Measurements from ENCODE around the gene AFF3. TPM values are rescaled to one million over a fixed set of nuclear protein-coding genes. Genes with fewer than 3 reads are reported as not detected.

AFF3 gene
- total RNA-seq, 1 experiment from 2014 or later: 0.05 TPM

- intact Hi-C loops (cut with micrococcal nuclease; ENCODE audit: unreplicated experiment): no loop called here
- CTCF ChIA-PET: no interaction called here
- H3K36me3 Mint-ChIP-seq (ENCODE audit: insufficient read depth, unreplicated experiment): no peaks in the 10 kb centered on the region
- BruUV-seq (replicated peaks): no TSS peak
- no peaks in the 10 kb centered on the region for H3K4me1 ChIP-seq
- H3K4me1 Mint-ChIP-seq (ENCODE audit: low read depth, unreplicated experiment): no peaks in the 10 kb centered on the region
- H3K27me3 Mint-ChIP-seq (ENCODE audit: insufficient read depth, unreplicated experiment): peaks cover 4% of the 10 kb centered on the region
- no peaks in the 10 kb centered on the region for H3K27me3 ChIP-seq (replicated peaks; ENCODE audit: control insufficient read depth, insufficient read depth, low read length)
- H3K4me3 Mint-ChIP-seq (ENCODE audit: unreplicated experiment): no peak overlapping the region
- no peak overlapping the region for H3K4me3 ChIP-seq (ENCODE audit: low read depth, low read length)
- no peaks in the 10 kb centered on the region for H3K9me3 ChIP-seq
- POLR2A ChIA-PET: no interaction called here
- H3K9me3 Mint-ChIP-seq (ENCODE audit: unreplicated experiment): no peaks in the 10 kb centered on the region
- H3K36me3 ChIP-seq (ENCODE audit: control insufficient read depth, insufficient read depth, low read length): no peaks in the 10 kb centered on the region
- no peak for TF ChIP-seq CTCF (IDR thresholded peaks at IDR 0.05; ENCODE audit: insufficient read depth in 1 of 2, low read depth in 1 of 2, low read length in 1 of 2, severe bottlenecking in 1 of 2, unreplicated experiment in 1 of 2)
- no peak overlapping the region for H3K27ac Mint-ChIP-seq (ENCODE audit: unreplicated experiment)
- no peak for DNase-seq
These were observed 157.4 kb downstream of the AFF3 start for GRCh38 chr2:99984799-99985515.

GRCh38 chr2:99982744-99983143 is 159.6 kb downstream of the AFF3 start:
- intact Hi-C loops (cut with micrococcal nuclease; ENCODE audit: unreplicated experiment): no loop called here
- Histone ChIP-seq H3K4me3 (ENCODE audit: low read depth, low read length) (no peak overlapping the region), H3K27me3 (replicated peaks; ENCODE audit: control insufficient read depth, insufficient read depth, low read length) (no peaks in the 10 kb centered on the region), H3K36me3 (ENCODE audit: control insufficient read depth, insufficient read depth, low read length) (no peaks in the 10 kb centered on the region), H3K9me3 (no peaks in the 10 kb centered on the region), H3K4me1 (no peaks in the 10 kb centered on the region)
- Mint-ChIP-seq H3K27me3 (ENCODE audit: insufficient read depth, unreplicated experiment) (peaks cover 4% of the 10 kb centered on the region), H3K4me1 (ENCODE audit: low read depth, unreplicated experiment) (no peaks in the 10 kb centered on the region), H3K27ac (ENCODE audit: unreplicated experiment) (no peak overlapping the region), H3K9me3 (ENCODE audit: unreplicated experiment) (no peaks in the 10 kb centered on the region), H3K36me3 (ENCODE audit: insufficient read depth, unreplicated experiment) (no peaks in the 10 kb centered on the region), H3K4me3 (ENCODE audit: unreplicated experiment) (no peak overlapping the region)
- ChIA-PET POLR2A (no interaction called here), CTCF (no interaction called here)
- no peak for DNase-seq
- TF ChIP-seq CTCF (IDR thresholded peaks at IDR 0.05; ENCODE audit: insufficient read depth in 1 of 2, low read depth in 1 of 2, low read length in 1 of 2, severe bottlenecking in 1 of 2, unreplicated experiment in 1 of 2): no peak
- no TSS peak for BruUV-seq (replicated peaks)

- BruUV-seq (replicated peaks): no TSS peak
- POLR2A ChIA-PET: no interaction called here
These were observed 160.6 kb downstream of the AFF3 start for GRCh38 chr2:99981840-99982239.

More at GRCh38 chr2:99981840-99982239, 160.6 kb downstream of the AFF3 start:
- DNase-seq: no peak
- H3K27me3 Mint-ChIP-seq (ENCODE audit: insufficient read depth, unreplicated experiment): peaks cover 4% of the 10 kb centered on the region
- Histone ChIP-seq H3K36me3 (ENCODE audit: control insufficient read depth, insufficient read depth, low read length) (no peaks in the 10 kb centered on the region), H3K9me3 (no peaks in the 10 kb centered on the region), H3K4me1 (no peaks in the 10 kb centered on the region), H3K27me3 (replicated peaks; ENCODE audit: control insufficient read depth, insufficient read depth, low read length) (no peaks in the 10 kb centered on the region), H3K4me3 (ENCODE audit: low read depth, low read length) (no peak overlapping the region)
- TF ChIP-seq CTCF (IDR thresholded peaks at IDR 0.05; ENCODE audit: insufficient read depth in 1 of 2, low read depth in 1 of 2, low read length in 1 of 2, severe bottlenecking in 1 of 2, unreplicated experiment in 1 of 2): no peak
- no peaks in the 10 kb centered on the region for H3K36me3 Mint-ChIP-seq (ENCODE audit: insufficient read depth, unreplicated experiment)
- H3K27ac Mint-ChIP-seq (ENCODE audit: unreplicated experiment): no peak overlapping the region
- CTCF ChIA-PET: no interaction called here
- H3K4me1 Mint-ChIP-seq (ENCODE audit: low read depth, unreplicated experiment): no peaks in the 10 kb centered on the region
- no peak overlapping the region for H3K4me3 Mint-ChIP-seq (ENCODE audit: unreplicated experiment)
- intact Hi-C loops (cut with micrococcal nuclease; ENCODE audit: unreplicated experiment): no loop called here
- H3K9me3 Mint-ChIP-seq (ENCODE audit: unreplicated experiment): no peaks in the 10 kb centered on the region
